Left kidney (tissue), 2 donors: ENCODE results near the gene MED25. TPM values are rescaled to one million over a fixed set of nuclear protein-coding genes. Genes with fewer than 3 reads are reported as not detected.

Experiments used
- DNase-seq: peaks from one replicate; pipeline ENCODE4 v3.0.0-alpha.2; 2013
- polyA plus RNA-seq: library from polyadenylated mRNA; unstranded; fragments of 120-200 nt; gene quantifications from one replicate; pipeline ENCODE4 v1.2.1, GENCODE V29; 2013; ENCODE audit not compliant: insufficient read length

The MED25 gene
- polyA plus RNA-seq, 1 donor: 71.9 TPM

DNA sequence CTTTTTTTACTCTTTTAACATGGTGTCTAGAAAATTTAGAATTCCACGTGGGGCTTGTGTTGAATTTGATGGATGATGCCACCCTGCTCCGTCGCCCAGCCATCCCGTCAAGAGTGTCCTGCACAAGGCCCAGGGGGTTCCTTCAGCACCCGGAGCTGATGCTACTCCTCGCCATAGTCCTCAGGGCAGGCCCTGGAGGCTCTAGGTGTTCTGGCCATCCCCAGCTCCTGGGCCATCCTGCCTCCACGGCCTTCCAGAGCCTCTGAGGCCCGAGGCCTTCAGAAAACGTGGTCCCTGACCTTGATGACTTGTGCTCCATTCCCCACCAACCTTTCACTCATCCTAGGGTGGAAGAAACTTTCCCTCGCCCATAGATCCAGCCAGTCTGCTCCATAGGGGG lies 55.7 kb downstream of the MED25 start:
- DNase-seq: no peak

DNA sequence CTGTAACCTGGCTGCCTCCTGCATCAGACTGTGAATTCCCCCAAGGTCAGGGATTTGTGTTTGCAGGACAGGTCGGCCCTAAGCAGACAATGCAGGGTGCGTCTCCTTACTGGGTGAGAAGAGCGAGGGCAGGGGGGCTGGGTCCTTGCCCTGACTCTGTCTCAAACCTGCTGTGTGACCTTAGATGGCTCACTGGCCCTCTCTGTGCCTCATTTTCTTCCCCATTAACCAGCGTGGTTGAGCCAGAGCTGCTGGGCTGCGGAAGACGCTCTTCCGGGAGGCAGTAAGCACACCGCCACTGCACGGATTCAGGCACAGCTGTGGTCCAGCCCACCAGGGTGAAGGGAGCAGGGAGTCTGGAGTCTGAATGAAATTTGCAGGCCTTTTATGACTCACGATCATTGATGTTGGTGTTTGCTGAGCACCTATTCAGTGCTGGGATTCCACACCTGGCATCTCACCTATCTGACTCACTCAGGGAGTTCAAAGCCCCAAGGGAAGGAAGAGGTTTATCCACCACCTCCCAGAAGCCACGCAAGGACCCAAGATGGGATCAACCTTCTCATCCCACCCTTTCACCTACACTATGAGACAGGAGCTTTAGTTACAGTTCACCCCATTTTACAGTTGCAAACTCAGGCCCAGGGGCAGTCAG lies 56.5 kb downstream of the MED25 start:
- DNase-seq: no peak

DNA sequence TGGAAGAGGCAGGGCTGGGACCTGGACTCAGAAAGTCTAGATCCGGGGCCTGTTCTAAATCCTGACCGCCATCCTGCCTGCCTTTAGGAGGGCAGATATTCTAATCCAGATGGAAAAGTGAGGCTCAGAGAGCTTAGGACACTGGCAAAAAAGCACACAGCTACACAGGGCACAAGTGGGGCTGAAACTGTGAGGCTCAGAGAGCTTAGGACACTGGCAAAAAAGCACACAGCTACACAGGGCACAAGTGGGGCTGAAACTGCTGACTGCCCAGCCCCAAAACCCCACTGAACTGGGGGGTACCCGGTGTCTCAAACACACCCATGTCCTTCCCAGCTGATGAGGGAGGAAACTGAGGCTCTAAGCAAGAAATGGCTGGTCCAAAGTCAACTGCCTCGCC lies 57.1 kb downstream of the MED25 start:
- no peak for DNase-seq

DNA sequence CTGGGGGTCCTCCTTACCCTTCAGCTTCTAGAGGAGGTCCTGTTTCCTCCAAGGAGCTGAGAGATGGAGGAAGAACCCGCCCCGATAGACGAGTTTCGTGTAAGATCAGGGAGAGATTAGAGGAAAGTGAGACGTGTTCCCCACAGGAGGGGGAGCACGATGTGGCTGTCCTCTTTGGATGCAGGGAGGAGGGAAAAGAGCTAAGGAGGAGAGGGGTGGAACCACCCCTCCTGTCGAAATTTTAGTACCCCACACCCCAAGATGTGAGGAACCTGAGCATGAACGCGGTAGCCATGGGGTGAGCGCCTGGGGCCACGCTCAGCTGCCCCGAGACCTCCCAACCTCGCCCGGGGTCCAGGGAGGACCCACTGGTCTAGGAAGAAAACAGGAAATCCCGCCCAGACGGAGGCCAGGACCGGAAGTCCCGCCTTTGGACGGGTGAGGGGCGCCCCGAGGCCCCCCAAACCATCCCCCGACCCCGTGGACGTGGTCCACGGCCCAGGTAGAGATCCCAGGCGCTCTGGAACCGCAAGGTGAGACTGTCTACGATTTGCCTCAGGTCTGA lies 57.9 kb downstream of the MED25 start:
- DNase-seq: no peak

DNA sequence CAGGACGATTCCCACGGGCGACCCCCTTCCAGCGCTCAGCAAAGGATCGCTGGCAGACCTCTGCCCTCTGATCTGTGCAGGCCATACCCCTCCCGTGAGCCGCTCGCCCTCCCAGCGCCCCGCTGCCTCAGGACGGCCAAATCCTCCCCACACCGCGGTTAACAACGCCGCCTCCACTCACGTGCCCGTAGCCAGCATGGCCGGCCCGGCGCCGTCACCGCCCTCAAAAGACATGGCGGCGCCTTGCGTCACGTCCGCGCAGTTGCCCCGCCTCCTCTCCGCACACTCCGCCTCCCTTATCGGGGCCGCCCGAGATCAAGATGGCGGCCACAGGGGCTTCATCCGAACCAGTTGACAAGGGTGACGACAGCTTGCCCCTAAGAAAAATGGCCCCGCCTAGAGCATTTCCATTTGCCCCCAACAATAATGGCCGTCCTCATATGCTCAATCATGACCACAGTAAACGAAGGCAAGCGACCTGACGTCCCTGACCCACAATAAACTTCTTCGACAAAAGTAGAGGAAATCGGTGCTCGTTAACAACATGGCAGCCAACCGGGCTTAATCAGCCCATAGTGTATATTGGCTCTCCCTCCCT lies 58.4 kb downstream of the MED25 start:
- peak; percentile 98 for DNase-seq

DNA sequence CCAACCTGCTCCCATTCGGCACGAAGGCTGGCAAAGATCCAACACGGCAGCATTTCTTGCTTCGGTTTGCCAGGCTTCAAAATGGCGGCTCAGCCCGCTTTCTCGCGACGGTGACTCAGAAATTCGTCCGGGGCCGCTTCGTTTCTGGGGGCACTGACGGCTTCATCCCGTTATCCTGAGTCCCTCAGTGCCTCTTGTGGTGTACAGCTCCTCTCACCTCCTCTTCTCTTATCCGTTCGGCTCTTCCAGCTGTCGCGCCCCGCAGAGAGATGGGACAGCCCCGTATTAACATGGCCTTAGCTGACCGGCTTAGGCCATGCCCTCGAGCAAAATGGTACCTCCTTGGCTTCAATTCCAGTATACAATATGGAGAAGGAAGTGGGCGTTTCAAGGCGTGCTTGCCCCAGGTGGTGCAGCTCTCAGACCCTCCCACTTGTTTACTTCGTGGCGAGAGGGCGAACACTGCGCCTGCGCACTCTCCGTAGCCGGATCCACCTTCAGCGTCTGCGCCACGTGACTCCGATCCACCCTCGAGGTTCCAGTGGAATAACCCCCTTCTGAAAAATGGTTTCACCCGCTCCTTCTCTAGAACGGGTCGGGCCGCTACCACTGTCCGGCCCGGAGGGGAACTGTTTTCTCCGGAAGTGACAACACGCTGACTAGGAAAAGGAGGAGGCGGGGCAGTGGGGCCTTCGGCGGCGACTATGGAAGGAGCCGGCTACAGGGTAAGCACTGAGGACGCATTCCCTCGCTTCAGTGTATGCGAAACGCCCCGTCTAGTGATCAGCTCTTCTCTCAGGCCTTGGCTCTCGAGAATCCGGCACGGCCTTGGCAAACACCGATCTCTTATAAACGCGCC lies 59.2 kb downstream of the MED25 start, which contains the start of the genes AKT1S1 and TBC1D17:
Gene AKT1S1 (minus strand): TSS at position 336 of the 859 bp plus-strand sequence. CDS start 4,060 bp downstream, outside the sequence.
Gene TBC1D17 (plus strand): TSS at position 683 of the 859 bp plus-strand sequence. CDS start 22 bp downstream, at position 705.
- peak; percentile 100 for DNase-seq

DNA sequence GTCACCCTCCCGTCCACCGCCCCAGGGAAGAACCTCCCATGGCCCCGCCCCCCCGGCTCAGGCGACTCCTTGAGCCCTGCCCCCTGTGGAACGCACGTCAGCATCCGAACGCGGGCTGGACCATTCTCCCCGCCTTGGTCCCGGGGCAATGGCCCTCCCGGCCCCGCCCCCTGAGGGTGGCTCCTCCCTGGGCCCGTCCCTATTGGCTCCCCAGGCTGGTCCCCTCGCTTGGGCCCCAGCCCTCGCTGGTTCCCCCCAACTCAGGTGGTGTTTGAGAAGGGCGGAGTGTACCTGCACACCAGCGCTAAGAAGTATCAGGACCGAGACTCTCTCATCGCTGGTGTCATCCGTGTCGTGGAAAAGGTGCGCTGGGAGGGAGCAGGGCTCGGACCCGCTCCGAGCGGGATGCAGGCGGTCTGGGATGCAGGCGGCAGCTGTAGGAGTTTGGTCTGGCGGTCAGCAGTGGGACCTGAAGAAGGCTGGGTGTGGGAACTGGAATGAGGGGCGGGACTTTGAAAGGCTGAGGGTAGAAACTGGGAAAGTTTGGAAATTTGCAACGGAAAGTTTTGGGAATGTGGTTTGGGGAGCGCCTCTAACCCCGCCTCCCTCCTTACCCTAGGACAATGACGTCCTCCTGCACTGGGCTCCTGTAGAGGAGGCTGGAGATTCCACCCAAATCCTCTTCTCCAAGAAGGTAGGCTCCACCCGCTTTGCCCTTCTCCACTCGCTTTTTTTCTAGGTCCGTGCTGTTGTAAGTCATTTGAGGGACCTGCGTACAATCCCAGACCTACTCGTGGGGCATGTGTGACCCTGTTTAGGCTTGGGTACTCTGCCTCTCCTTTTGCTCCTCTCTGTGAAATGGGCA lies 60.0 kb downstream of the MED25 start:
- DNase-seq: peak; percentile 98

DNA sequence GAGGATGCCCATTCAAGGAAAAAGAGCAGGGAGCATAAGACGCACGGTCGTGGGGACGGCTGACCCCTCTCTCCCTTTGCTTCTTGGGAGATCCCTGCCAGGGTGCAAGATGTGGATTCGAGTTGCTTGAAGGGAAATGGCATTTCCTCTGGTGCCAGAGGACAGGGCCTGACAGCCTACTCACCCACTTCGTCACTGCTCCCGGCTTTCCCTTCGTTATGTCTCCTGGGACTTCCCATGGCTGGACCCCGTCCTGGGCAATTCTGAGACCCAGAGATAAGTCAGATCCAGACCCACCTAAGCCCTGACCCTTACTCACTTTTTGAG lies 60.6 kb downstream of the MED25 start:
- DNase-seq: no peak

DNA sequence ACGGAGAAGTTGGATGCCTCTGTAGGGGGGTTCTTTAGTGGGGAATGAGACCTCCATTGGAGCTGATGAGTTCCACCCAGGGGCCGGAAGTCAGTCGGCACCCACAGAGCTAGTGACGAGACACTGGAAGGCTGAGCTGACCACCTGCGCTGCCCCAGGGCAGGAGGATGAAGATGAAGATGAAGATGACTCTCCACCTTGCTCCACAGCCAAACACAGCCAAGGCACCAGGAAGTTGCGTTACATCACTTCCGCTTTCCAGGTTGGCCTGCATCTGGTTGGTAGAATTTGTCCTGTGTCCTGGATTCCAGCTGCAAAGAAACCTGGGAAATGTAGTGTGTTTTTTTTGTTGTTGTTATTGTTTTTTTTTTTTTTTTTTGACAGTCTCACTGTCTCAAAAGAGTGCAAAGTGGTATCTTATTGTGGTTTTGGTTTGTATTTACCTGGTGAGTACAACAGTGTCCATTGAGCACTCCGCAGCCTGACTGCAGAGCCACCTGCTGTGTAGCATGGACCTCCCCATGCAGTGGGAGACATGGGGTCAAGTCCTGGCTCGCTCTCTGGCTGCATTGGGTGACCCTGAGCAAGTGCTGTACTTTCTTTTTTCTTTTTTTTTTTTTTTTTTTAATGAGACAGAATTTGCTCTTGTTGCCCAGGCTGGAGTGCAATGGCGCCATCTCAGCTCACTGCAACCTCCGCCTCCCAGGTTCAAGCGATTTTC lies 61.3 kb downstream of the MED25 start:
- no peak for DNase-seq

DNA sequence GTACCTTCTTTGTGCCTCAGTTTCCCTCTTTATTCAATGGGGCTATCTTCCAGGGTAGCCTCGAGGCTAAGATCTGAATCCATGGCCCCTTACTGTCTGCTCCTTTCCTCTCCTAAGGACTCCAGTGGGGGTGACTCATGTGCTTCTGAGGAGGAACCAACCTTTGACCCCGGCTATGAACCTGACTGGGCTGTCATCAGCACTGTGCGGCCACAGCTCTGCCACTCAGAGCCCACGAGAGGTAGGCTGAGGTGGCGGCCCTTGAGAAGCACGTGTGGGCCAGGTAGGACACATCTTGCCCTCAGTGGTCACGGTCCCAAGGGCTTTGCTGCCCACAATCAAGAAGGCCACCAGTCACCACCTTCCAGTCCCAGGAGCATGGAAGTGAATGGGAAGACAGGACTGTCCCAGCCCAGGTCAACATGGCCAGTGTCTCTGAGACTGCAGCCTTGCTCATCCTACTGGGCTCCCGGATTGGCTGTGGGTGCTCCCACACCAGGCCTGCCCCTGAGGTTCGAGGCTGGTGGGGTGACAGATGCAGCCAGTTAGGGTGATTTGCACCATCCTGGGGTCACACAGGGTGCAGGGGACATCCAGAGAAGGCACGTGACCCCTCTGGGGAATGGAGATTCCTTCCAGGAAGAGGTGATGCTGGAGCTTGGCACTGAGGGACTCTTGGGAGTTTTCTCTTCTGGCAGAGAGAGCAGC lies 62.2 kb downstream of the MED25 start:
- DNase-seq: no peak

DNA sequence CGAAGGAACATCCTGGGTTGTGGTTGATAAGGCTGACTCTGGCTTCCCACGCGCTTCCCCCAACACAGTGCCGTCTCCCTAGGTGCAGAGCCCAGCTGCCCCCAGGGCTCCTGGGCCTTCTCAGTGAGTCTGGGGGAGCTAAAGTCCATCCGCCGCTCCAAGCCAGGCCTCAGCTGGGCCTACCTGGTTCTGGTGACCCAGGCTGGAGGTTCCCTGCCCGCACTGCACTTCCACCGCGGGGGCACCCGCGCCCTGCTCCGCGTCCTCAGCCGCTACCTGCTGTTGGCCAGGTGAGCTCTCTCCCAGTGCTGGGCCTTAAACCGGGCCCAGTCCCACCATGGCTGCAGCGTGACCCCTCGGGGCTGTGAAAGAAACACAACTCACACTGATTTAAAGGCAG lies 63.1 kb downstream of the MED25 start:
- DNase-seq: no peak

DNA sequence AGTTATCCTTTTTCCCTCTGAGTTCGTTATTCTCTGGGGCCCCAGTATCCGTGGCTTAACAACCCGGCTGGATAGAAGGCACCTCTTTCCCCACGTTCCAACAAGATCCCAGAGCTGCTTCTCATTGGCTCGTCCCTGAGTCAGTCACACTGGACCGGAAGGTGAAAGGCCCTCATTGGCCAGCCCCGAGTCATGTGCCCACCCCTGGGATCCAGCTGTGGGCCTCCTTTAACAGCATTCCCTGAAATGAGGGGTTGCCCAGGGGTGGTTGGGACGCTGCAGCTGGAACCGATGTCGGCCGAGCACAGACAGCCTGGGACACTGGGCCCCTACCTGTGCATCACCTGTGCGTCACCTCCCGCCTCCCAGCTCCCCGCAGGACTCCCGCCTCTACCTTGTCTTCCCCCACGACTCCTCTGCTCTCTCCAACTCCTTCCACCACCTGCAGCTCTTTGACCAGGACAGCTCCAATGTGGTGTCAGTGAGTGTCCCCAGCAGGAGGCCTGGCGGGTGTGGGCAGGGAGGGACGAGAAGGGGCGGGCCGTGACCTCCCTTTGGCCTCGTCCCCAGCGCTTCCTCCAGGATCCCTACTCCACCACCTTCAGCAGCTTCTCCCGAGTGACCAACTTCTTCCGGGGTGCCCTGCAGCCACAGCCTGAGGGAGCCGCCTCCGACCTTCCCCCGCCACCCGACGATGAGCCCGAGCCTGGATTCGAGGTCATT lies 63.7 kb downstream of the MED25 start:
- no peak for DNase-seq

DNA sequence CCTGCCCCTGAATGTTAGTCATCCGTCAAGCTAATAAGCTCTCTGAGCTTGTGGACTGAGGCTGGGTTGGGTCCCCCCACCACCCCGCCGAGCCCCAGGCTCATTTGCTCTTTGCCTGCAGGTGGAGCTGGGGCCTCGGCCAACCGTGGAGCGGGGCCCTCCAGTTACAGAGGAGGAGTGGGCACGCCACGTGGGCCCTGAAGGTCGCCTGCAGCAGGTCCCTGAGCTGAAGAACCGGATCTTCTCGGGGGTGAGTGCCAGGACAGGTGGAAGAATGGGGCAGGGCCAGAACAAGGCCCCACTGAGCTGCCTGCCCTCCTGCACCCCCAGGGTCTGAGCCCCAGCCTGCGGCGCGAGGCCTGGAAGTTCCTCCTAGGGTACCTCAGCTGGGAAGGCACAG lies 64.6 kb downstream of the MED25 start:
- DNase-seq: no peak

DNA sequence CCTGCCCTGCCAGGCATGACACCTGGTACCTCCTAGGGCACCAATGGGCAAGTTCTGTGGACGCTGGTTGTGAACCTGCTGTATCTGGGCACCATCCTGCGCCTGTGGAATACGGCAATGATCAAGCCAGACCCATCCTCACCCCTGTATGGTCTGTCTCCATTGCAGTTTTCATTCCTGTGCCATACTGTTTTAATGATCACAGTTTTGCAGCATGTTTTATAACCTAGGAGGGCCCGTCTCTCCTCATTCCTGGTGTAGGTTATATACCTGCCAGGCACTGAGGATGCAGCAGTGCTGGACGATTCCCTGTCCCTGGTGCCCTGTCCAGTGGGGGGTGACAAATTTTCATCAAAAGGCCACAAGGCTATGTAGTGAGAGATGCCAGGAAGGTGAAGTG lies 65.0 kb downstream of the MED25 start:
- no peak for DNase-seq

DNA sequence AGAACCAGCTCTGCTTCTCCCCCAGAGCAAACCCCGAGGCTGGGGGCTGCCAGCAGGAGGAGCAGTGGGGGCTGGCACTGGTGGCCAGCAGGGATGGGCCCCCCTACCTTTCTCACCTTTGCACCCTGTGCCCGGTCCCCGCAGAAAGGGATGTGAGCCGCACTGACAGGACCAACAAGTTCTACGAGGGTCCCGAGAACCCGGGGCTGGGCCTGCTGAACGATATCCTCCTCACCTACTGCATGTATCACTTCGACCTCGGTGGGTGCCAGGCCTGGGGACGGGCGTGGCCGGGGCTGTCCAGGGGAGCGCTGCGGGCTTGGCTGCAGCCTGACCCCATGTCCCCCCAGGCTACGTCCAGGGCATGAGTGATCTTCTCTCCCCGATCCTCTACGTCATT lies 66.0 kb downstream of the MED25 start:
- DNase-seq: no peak

DNA sequence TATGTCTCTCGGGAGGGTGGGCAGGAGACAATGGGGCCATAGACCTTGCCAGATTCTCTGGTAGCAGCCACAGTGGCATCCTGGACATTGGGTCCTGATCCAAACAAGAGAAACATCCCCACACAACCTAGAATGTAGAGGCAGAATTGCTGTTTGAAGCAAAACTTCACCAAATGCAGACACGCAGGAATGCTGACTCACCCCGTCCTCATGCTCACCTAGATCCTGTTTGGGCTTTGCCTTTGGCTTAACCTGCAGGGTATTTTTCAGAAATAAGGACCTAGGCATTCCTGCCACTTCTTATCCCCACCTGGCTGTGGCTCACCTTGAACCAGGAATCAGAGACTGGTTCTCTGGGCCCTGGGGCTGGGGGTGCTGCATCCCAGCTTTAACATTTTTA lies 66.7 kb downstream of the MED25 start:
- DNase-seq: no peak
